Hepatocyte (in vitro differentiated cells): Measurements from ENCODE around the gene SLIT2. TPM values are rescaled to one million over a fixed set of nuclear protein-coding genes. Genes with fewer than 3 reads are reported as not detected.

Source experiments
- DNase-seq: peaks from one replicate; pipeline ENCODE4 v3.0.0-alpha.2; 2016; ENCODE audit warnings: low spot score
- H2AFZ ChIP-seq: fragments of 200-600 bp; sonication (generic); 2 replicates; pipeline ENCODE4 v1.6.0; 2016; ENCODE audit warnings: antibody characterized with exemption, mild to moderate bottlenecking
- H3K27ac ChIP-seq: fragments of 200-600 bp; sonication (generic); 2 replicates; pipeline ENCODE4 v1.5.1; 2016; ENCODE audit warnings: mild to moderate bottlenecking
- H3K27me3 ChIP-seq: fragments of 200-600 bp; sonication (generic); 2 replicates; pipeline ENCODE4 v1.6.1; 2016
- H3K36me3 ChIP-seq: fragments of 200-600 bp; sonication (generic); replicated peaks from 2 replicates; pipeline ENCODE4 v1.5.1; 2016; ENCODE audit warnings: low read depth; ENCODE audit not compliant: insufficient read depth
- H3K4me1 ChIP-seq: fragments of 200-600 bp; sonication (generic); 2 replicates; pipeline ENCODE4 v1.5.1; 2016; ENCODE audit warnings: mild to moderate bottlenecking, moderate library complexity; ENCODE audit not compliant: insufficient read depth
- H3K4me2 ChIP-seq: fragments of 200-600 bp; sonication (generic); 2 replicates; pipeline ENCODE4 v1.6.0; 2016
- H3K4me3 ChIP-seq: fragments of 200-600 bp; sonication (generic); 2 replicates; pipeline ENCODE4 v1.5.1; 2016; ENCODE audit warnings: mild to moderate bottlenecking
- H3K79me2 ChIP-seq: fragments of 200-600 bp; sonication (generic); 2 replicates; pipeline ENCODE4 v1.6.0; 2017; ENCODE audit warnings: mild to moderate bottlenecking
- H3K9me2 ChIP-seq: fragments of 200-600 bp; sonication (generic); replicated peaks from 2 replicates; pipeline ENCODE4 v1.6.0; 2017; ENCODE audit warnings: mild to moderate bottlenecking; ENCODE audit not compliant: insufficient read depth
- H3K9me3 ChIP-seq: fragments of 200-600 bp; sonication (generic); 2 replicates; pipeline ENCODE4 v1.5.1; 2016; ENCODE audit warnings: low read depth, mild to moderate bottlenecking
- H4K20me1 ChIP-seq: fragments of 200-600 bp; sonication (generic); 2 replicates; pipeline ENCODE4 v1.6.0; 2016; ENCODE audit warnings: mild to moderate bottlenecking; ENCODE audit not compliant: insufficient read depth, poor library complexity, severe bottlenecking
- EZH2 ChIP-seq: fragments of 200-600 bp; sonication (generic); IDR thresholded peaks from 2 replicates; pipeline ENCODE4 v1.6.1; 2016; ENCODE audit warnings: antibody characterized with exemption, mild to moderate bottlenecking, borderline replicate concordance
- EZH2phosphoT487 ChIP-seq: fragments of 200-600 bp; sonication (generic); IDR thresholded peaks from one replicate; pipeline ENCODE4 v1.6.1; 2018; ENCODE audit warnings: antibody characterized with exemption, mild to moderate bottlenecking, low read depth, moderate library complexity; ENCODE audit not compliant: unreplicated experiment, severe bottlenecking
- WGBS: methylation state at CpG from one replicate; pipeline ENCODE4 v1.1.6; 2016; ENCODE audit warnings: low lambda C conversion rate; ENCODE audit errors: missing lambda C conversion rate; 5-methylcytosine and 5-hydroxymethylcytosine counted together
- polyA plus RNA-seq: library from polyadenylated mRNA; unstranded; fragments of >200 nt; fragmentation: Nextera tagmentation; extraction: Ambion mirVana; gene quantifications from 2 replicates; pipeline ENCODE4 v1.2.1, GENCODE V29; 2016
- total RNA-seq: library from RNA; depleted of rRNA; stranded (reverse); fragments of >200 nt; gene quantifications from 2 replicates; pipeline ENCODE4 v1.2.3, GENCODE V29; 2014
- TF ChIP-seq, protein P1 (sequence below): fragments of 200-600 bp; sonication (generic); IDR thresholded peaks from 2 replicates; pipeline ENCODE4 v1.5.1; 2016; ENCODE audit warnings: antibody characterized with exemption, mild to moderate bottlenecking; ENCODE audit not compliant: poor library complexity

Gene SLIT2
- total and polyA plus RNA-seq, 2 experiments from 2014 or later: 29.2 to 33.1 TPM

GRCh38 chr4:20299515-20299914, 47.8 kb downstream of the SLIT2 start:
- H3K79me2 ChIP-seq: peaks cover 3% of the 10 kb centered on the region
- H2AFZ ChIP-seq: no peak overlapping the region
- peak; percentile 24 for DNase-seq
- no peak overlapping the region for H3K27ac ChIP-seq
- H4K20me1 ChIP-seq: no peaks in the 10 kb centered on the region
- no peaks in the 10 kb centered on the region for H3K9me2 ChIP-seq
- no peak overlapping the region for H3K4me3 ChIP-seq
- no peak overlapping the region for H3K4me2 ChIP-seq
- WGBS: 59% methylated on average over 3 of the region's 3 CpGs
- H3K36me3 ChIP-seq: no peaks in the 10 kb centered on the region
- H3K27me3 ChIP-seq: no peaks in the 10 kb centered on the region
- TF ChIP-seq, protein P1, sequence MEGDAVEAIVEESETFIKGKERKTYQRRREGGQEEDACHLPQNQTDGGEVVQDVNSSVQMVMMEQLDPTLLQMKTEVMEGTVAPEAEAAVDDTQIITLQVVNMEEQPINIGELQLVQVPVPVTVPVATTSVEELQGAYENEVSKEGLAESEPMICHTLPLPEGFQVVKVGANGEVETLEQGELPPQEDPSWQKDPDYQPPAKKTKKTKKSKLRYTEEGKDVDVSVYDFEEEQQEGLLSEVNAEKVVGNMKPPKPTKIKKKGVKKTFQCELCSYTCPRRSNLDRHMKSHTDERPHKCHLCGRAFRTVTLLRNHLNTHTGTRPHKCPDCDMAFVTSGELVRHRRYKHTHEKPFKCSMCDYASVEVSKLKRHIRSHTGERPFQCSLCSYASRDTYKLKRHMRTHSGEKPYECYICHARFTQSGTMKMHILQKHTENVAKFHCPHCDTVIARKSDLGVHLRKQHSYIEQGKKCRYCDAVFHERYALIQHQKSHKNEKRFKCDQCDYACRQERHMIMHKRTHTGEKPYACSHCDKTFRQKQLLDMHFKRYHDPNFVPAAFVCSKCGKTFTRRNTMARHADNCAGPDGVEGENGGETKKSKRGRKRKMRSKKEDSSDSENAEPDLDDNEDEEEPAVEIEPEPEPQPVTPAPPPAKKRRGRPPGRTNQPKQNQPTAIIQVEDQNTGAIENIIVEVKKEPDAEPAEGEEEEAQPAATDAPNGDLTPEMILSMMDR: peak; percentile 39
- no peak for TF ChIP-seq EZH2
- no peaks in the 10 kb centered on the region for H3K9me3 ChIP-seq
- H3K4me1 ChIP-seq: peaks cover 13% of the 10 kb centered on the region

- no peak for DNase-seq
- no peak overlapping the region for H3K27ac ChIP-seq
- H3K36me3 ChIP-seq: no peaks in the 10 kb centered on the region
- H3K4me3 ChIP-seq: no peak overlapping the region
- H3K4me1 ChIP-seq: peaks cover 13% of the 10 kb centered on the region
- H3K79me2 ChIP-seq: peaks cover 3% of the 10 kb centered on the region
- H3K27me3 ChIP-seq: no peaks in the 10 kb centered on the region
- H2AFZ ChIP-seq: no peak overlapping the region
- TF ChIP-seq, protein P1: no peak
- TF ChIP-seq EZH2 (no peak), EZH2phosphoT487 (no peak)
- H3K4me2 ChIP-seq: no peak overlapping the region
- no peaks in the 10 kb centered on the region for H3K9me2 ChIP-seq
- 73% methylated on average over 2 of the region's 2 CpGs for WGBS
- no peaks in the 10 kb centered on the region for H4K20me1 ChIP-seq
- H3K9me3 ChIP-seq: no peaks in the 10 kb centered on the region
These were observed 49.5 kb downstream of the SLIT2 start for GRCh38 chr4:20301161-20301560.
